ENCODE measurements around the gene TMEM117.

GRCh38 chr12:44259890-44260289 is 424.0 kb downstream of the TMEM117 start:
- TF ChIP-seq POLR2A (IDR thresholded peaks at IDR 0.05) (no peak), CTCF (IDR thresholded peaks at IDR 0.05) (no peak), EP300 (IDR thresholded peaks at IDR 0.05) (no peak)

Data from sigmoid colon (tissue), 4 donors.